NB4 (cell line): ENCODE data around the gene ZNF598.
A peak's percentile ranks its signal among the peaks of the same experiment; 100 is the strongest.

Source experiments
- DNase-seq: peaks from one replicate; pipeline ENCODE4 v3.0.0; 2010; ENCODE audit warnings: low read depth
- H3K4me3 ChIP-seq: one replicate; pipeline ENCODE4 v1.5.1; 2011; ENCODE audit warnings: mild to moderate bottlenecking, low read depth, low read length, moderate library complexity
- MAX ChIP-seq: IDR thresholded peaks from 2 replicates; pipeline ENCODE4 v1.6.1; 2011; ENCODE audit warnings: low read depth, low read length
- MYC ChIP-seq: IDR thresholded peaks from 2 replicates; pipeline ENCODE4 v1.6.1; 2011; ENCODE audit warnings: low read depth, low read length
- POLR2A ChIP-seq: IDR thresholded peaks from 2 replicates; pipeline ENCODE4 v1.6.1; 2011; ENCODE audit warnings: mild to moderate bottlenecking; ENCODE audit not compliant: insufficient read length; ENCODE audit errors: extremely low read depth
- TF ChIP-seq, protein P1 (sequence below): IDR thresholded peaks from one replicate; pipeline ENCODE4 v1.5.1; 2012; ENCODE audit warnings: low read depth, low read length

ZNF598 gene

GRCh38 chr16:1997494-1998359, 11.9 kb downstream of the ZNF598 start:
- H3K4me3 ChIP-seq: no peak overlapping the region
- no peak for DNase-seq
- no peak for TF ChIP-seq MYC
- no peak for TF ChIP-seq MAX
- no peak for TF ChIP-seq POLR2A
- TF ChIP-seq, protein P1, sequence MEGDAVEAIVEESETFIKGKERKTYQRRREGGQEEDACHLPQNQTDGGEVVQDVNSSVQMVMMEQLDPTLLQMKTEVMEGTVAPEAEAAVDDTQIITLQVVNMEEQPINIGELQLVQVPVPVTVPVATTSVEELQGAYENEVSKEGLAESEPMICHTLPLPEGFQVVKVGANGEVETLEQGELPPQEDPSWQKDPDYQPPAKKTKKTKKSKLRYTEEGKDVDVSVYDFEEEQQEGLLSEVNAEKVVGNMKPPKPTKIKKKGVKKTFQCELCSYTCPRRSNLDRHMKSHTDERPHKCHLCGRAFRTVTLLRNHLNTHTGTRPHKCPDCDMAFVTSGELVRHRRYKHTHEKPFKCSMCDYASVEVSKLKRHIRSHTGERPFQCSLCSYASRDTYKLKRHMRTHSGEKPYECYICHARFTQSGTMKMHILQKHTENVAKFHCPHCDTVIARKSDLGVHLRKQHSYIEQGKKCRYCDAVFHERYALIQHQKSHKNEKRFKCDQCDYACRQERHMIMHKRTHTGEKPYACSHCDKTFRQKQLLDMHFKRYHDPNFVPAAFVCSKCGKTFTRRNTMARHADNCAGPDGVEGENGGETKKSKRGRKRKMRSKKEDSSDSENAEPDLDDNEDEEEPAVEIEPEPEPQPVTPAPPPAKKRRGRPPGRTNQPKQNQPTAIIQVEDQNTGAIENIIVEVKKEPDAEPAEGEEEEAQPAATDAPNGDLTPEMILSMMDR: no peak

DNA sequence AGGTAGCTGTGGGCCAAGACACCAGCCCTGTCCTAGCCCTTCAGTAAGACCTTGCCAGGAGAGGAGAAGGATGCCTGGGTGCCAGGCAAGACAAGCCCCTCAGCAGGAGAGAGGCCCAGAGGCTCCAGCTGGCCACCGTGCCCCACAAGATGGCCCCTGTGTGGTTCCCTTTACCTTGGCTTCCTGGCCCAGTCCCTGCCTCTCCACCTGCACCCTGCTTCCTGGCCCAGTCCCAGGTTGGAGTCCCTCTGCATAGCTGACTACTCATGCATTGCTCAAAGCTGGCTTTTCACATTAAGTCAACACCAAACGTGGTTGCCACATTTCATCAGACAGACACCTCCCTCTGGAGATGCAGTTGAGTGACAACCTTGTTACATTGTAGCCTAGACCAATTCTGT, 15.9 kb downstream of the ZNF598 start:
- no peak for DNase-seq
- H3K4me3 ChIP-seq: no peak overlapping the region

DNA sequence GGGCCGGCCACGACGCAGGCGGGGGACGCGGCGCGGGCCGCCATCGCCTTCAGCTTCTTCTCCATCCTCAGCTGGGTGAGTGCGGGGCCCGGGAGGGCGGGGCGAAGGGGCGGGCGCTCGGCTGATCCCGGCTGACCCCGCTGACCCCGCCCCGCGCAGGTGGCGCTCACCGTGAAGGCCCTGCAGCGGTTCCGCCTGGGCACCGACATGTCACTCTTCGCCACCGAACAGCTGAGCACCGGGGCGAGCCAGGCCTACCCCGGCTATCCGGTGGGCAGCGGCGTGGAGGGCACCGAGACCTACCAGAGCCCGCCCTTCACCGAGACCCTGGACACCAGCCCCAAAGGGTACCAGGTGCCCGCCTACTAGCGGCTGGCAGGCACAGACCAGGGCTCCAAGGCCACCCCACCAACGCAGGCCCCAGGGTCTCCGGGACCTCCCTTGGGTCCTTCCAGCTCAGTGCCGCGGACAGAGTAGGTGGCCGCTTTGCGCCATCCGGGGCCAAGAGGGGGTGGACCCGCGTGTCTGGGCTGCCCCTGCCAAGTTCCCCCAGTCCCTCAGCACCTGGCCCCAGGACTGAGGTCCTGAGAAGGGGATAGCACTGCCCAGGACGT, 16.8 kb downstream of the ZNF598 start:
- TF ChIP-seq, protein P1: no peak
- TF ChIP-seq POLR2A (no peak), MYC (no peak), MAX (no peak)
- no peak overlapping the region for H3K4me3 ChIP-seq
- no peak for DNase-seq

More for the DNA sequence above, 15.9 kb downstream of the ZNF598 start:
- TF ChIP-seq POLR2A (no peak), MAX (no peak), MYC (no peak)
- TF ChIP-seq, protein P1: no peak

DNA sequence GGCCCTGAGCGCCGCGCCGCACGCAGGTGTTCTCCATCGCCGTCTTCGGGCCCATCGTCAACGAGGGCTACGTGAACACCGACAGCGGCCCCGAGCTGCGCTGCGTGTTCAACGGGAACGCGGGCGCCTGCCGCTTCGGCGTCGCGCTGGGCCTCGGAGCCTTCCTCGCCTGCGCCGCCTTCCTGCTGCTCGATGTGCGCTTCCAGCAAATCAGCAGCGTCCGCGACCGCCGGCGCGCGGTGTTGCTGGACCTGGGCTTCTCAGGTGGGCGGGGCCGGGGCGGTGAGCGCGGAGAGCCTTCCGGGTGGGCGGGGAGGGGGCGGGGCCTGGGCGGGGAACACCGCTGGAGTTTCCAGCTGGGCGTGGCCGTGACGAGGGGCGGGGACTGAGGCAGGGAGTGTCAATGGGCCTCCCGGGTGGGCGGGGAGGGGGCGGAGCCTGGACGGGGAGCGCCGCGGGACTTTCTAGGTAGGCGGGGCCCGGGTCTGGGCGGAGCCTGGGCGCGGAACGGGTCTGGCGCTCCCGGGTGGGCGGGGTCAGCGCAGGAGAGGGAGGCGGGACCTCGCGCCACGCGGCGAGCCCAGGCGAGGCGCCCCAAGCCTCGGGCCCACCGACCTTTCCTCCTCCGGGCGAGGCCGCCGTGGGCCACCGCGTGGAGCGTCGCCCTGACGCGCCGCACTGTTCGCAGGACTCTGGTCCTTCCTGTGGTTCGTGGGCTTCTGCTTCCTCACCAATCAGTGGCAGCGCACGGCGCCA, 17.5 kb downstream of the ZNF598 start:
- TF ChIP-seq POLR2A (no peak), MYC (no peak), MAX (no peak)
- TF ChIP-seq, protein P1: no peak
- H3K4me3 ChIP-seq: no peak overlapping the region
- DNase-seq: peak; percentile 76

DNA sequence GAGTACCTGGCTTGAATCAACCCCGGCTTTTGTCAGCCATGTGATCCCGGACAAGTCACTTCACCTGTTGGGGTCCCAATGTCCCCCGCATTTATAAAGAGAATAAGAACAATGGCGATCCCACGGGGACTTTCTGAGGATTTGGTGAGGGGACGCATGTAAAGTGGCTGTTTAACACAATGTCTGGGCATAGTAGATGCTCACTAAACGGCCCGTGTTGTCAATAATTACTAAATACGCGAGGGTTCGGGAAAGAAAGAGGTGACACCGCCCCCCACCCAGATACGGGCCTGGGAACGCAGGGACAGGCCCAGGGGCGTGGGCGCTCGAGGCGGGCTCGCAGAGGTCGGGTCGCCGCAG, 18.1 kb downstream of the ZNF598 start:
- TF ChIP-seq MYC (no peak), POLR2A (no peak), MAX (no peak)
- TF ChIP-seq, protein P1: no peak
- no peak overlapping the region for H3K4me3 ChIP-seq
- no peak for DNase-seq
